C1 segment of cervical spinal cord (tissue), 14 donors: Measurements from ENCODE around the gene AIG1.
"Not testable (repeated sequence)": the region's sequence is repeated elsewhere in the genome, so short reads cannot be mapped to it uniquely, and the experiment has no call there.

Experiments used
- DNase-seq, 14 donors: peaks; one replicate each; lab custom pipeline; 2025; lab: John Stamatoyannopoulos, UW

AIG1 gene

GRCh38 chr6:143058987-143059386 is 1.7 kb upstream of the AIG1 start:
- DNase-seq: peak in 2 of 14 donors; percentile 7 to 22

- DNase-seq: peak in 3 of 14 donors; percentile 11 to 41 (median 12)
Observed at GRCh38 chr6:143059663-143060353, 881 bp upstream of the AIG1 start.

GRCh38 chr6:143060354-143060805 is 309 bp upstream of the AIG1 start:
- DNase-seq: peak in 13 of 14 donors; percentile 41 to 92 (median 83)

GRCh38 chr6:143061597-143062385 is 1.1 kb downstream of the AIG1 start:
- DNase-seq: peak in 1 of 14 donors; percentile 66

- DNase-seq: no peak
Observed at GRCh38 chr6:143062551-143062950, 1.9 kb downstream of the AIG1 start.

GRCh38 chr6:143063631-143064030 is 2.9 kb downstream of the AIG1 start:
- DNase-seq: no peak

- no peak for DNase-seq
Observed at GRCh38 chr6:143064271-143064670, 3.6 kb downstream of the AIG1 start.

- no peak for DNase-seq
Observed at GRCh38 chr6:143064951-143065683, 4.4 kb downstream of the AIG1 start.

GRCh38 chr6:143068001-143068400 is 7.3 kb downstream of the AIG1 start:
- no peak for DNase-seq

GRCh38 chr6:143074101-143074500 is 13.4 kb downstream of the AIG1 start:
- no peak for DNase-seq

- DNase-seq: no peak
Observed at GRCh38 chr6:143074670-143075318, 14.1 kb downstream of the AIG1 start.

- no peak for DNase-seq
Observed at GRCh38 chr6:143078468-143079324, 18.0 kb downstream of the AIG1 start.

- DNase-seq: no peak
Observed at GRCh38 chr6:143079325-143079640, 18.6 kb downstream of the AIG1 start.

GRCh38 chr6:143082274-143082673 is 21.6 kb downstream of the AIG1 start:
- not testable (repeated sequence) for DNase-seq

GRCh38 chr6:143084019-143084418 is 23.3 kb downstream of the AIG1 start:
- not testable (repeated sequence) for DNase-seq

- DNase-seq: not testable (repeated sequence)
Observed at GRCh38 chr6:143087335-143087734, 26.6 kb downstream of the AIG1 start.

GRCh38 chr6:143087856-143088255 is 27.2 kb downstream of the AIG1 start:
- no peak for DNase-seq

GRCh38 chr6:143090314-143091044 is 29.8 kb downstream of the AIG1 start:
- DNase-seq: no peak

- DNase-seq: no peak
Observed at GRCh38 chr6:143092768-143093167, 32.1 kb downstream of the AIG1 start.

GRCh38 chr6:143093290-143093689 is 32.6 kb downstream of the AIG1 start:
- DNase-seq: no peak
